Measurements from ENCODE around the gene ZCCHC24.

Gene ZCCHC24

GRCh38 chr10:79398642-79399041 lies 46.8 kb downstream of the ZCCHC24 start:
- peaks cover 4% of the 10 kb centered on the region; the same call in 1 of the 2 replicates for H3K27me3 ChIP-seq (ENCODE audit: control insufficient read depth, low read length)
- H3K9me2 ChIP-seq (replicated peaks; ENCODE audit: control insufficient read depth, low read length): no peaks in the 10 kb centered on the region
- H3K4me2 ChIP-seq (ENCODE audit: low read length): no peak overlapping the region
- H3K9me3 ChIP-seq (ENCODE audit: control insufficient read depth, insufficient read depth, low read length): no peaks in the 10 kb centered on the region
- no peaks in the 10 kb centered on the region for H3F3A ChIP-seq (ENCODE audit: control insufficient read depth, insufficient read depth)
- TF ChIP-seq, protein P1, sequence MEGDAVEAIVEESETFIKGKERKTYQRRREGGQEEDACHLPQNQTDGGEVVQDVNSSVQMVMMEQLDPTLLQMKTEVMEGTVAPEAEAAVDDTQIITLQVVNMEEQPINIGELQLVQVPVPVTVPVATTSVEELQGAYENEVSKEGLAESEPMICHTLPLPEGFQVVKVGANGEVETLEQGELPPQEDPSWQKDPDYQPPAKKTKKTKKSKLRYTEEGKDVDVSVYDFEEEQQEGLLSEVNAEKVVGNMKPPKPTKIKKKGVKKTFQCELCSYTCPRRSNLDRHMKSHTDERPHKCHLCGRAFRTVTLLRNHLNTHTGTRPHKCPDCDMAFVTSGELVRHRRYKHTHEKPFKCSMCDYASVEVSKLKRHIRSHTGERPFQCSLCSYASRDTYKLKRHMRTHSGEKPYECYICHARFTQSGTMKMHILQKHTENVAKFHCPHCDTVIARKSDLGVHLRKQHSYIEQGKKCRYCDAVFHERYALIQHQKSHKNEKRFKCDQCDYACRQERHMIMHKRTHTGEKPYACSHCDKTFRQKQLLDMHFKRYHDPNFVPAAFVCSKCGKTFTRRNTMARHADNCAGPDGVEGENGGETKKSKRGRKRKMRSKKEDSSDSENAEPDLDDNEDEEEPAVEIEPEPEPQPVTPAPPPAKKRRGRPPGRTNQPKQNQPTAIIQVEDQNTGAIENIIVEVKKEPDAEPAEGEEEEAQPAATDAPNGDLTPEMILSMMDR (IDR thresholded peaks at IDR 0.05; ENCODE audit: low read depth, low read length, poor library complexity, severe bottlenecking): no peak
- TF ChIP-seq EZH2phosphoT487 (IDR thresholded peaks at IDR 0.05; ENCODE audit: borderline replicate concordance, low read length): no peak
- no peak overlapping the region for H3K27ac ChIP-seq (ENCODE audit: low read depth, low read length)
- H4K20me1 ChIP-seq (ENCODE audit: control insufficient read depth, insufficient read depth, low read depth, low read length): no peaks in the 10 kb centered on the region
- no peaks in the 10 kb centered on the region for H3K36me3 ChIP-seq (ENCODE audit: control insufficient read depth, low read length)
- H3K4me3 ChIP-seq (ENCODE audit: low read length): no peak overlapping the region
- no peaks in the 10 kb centered on the region for H3K79me2 ChIP-seq (ENCODE audit: control insufficient read depth, low read length)
- no peaks in the 10 kb centered on the region for H3K4me1 ChIP-seq (ENCODE audit: control insufficient read depth, low read length)

GRCh38 chr10:79397575-79398303 lies 47.7 kb downstream of the ZCCHC24 start:
- H3K36me3 ChIP-seq (ENCODE audit: control insufficient read depth, low read length): no peaks in the 10 kb centered on the region
- no peak for TF ChIP-seq EZH2phosphoT487 (IDR thresholded peaks at IDR 0.05; ENCODE audit: borderline replicate concordance, low read length)
- TF ChIP-seq, protein P1 (IDR thresholded peaks at IDR 0.05; ENCODE audit: low read depth, low read length, poor library complexity, severe bottlenecking): no peak
- H3K4me3 ChIP-seq (ENCODE audit: low read length): no peak overlapping the region
- H3K79me2 ChIP-seq (ENCODE audit: control insufficient read depth, low read length): no peaks in the 10 kb centered on the region
- H3K9me3 ChIP-seq (ENCODE audit: control insufficient read depth, insufficient read depth, low read length): no peaks in the 10 kb centered on the region
- peaks cover 9% of the 10 kb centered on the region; the same call in 1 of the 2 replicates for H3K27me3 ChIP-seq (ENCODE audit: control insufficient read depth, low read length)
- H3K9me2 ChIP-seq (replicated peaks; ENCODE audit: control insufficient read depth, low read length): no peaks in the 10 kb centered on the region
- H3K27ac ChIP-seq (ENCODE audit: low read depth, low read length): no peak overlapping the region
- no peak overlapping the region for H3K4me2 ChIP-seq (ENCODE audit: low read length)
- H3F3A ChIP-seq (ENCODE audit: control insufficient read depth, insufficient read depth): no peaks in the 10 kb centered on the region
- no peaks in the 10 kb centered on the region for H3K4me1 ChIP-seq (ENCODE audit: control insufficient read depth, low read length)
- H4K20me1 ChIP-seq (ENCODE audit: control insufficient read depth, insufficient read depth, low read depth, low read length): no peaks in the 10 kb centered on the region

- TF ChIP-seq EZH2phosphoT487 (IDR thresholded peaks at IDR 0.05; ENCODE audit: borderline replicate concordance, low read length): no peak
- no peak overlapping the region for H3K27ac ChIP-seq (ENCODE audit: low read depth, low read length)
- no peaks in the 10 kb centered on the region for H3K4me1 ChIP-seq (ENCODE audit: control insufficient read depth, low read length)
Measured at GRCh38 chr10:79397051-79397450, 48.4 kb downstream of the ZCCHC24 start.

DNA sequence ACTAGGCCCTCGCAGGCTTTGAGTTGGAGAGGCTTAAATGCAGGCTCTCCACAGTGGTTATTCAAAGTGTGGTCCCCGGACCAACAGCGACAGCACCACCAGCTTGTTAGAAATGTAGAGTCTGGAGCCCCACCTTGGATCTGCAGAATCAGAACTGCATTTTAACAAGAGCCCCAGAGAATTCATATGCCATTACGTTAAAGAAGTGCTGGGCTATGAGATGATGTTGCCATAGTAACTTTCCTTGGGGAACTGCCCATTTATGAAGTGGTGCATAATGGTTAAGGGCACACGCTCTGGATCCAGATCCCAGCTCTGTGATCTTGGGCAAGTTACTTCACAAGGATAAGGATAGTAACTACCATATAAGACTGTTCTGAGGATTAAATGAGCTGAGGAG lies 48.9 kb downstream of the ZCCHC24 start:
- peaks cover 9% of the 10 kb centered on the region; the same call in 1 of the 2 replicates for H3K27me3 ChIP-seq (ENCODE audit: control insufficient read depth, low read length)
- H3K27ac ChIP-seq (ENCODE audit: low read depth, low read length): no peak overlapping the region
- no peaks in the 10 kb centered on the region for H3K36me3 ChIP-seq (ENCODE audit: control insufficient read depth, low read length)
- no peak overlapping the region for H3K4me2 ChIP-seq (ENCODE audit: low read length)
- H3K9me3 ChIP-seq (ENCODE audit: control insufficient read depth, insufficient read depth, low read length): no peaks in the 10 kb centered on the region
- no peak overlapping the region for H3K4me3 ChIP-seq (ENCODE audit: low read length)
- no peak for TF ChIP-seq EZH2phosphoT487 (IDR thresholded peaks at IDR 0.05; ENCODE audit: borderline replicate concordance, low read length)
- TF ChIP-seq, protein P1 (IDR thresholded peaks at IDR 0.05; ENCODE audit: low read depth, low read length, poor library complexity, severe bottlenecking): no peak
- H3K9me2 ChIP-seq (replicated peaks; ENCODE audit: control insufficient read depth, low read length): no peaks in the 10 kb centered on the region
- no peaks in the 10 kb centered on the region for H3F3A ChIP-seq (ENCODE audit: control insufficient read depth, insufficient read depth)
- no peaks in the 10 kb centered on the region for H4K20me1 ChIP-seq (ENCODE audit: control insufficient read depth, insufficient read depth, low read depth, low read length)
- no peaks in the 10 kb centered on the region for H3K4me1 ChIP-seq (ENCODE audit: control insufficient read depth, low read length)
- no peaks in the 10 kb centered on the region for H3K79me2 ChIP-seq (ENCODE audit: control insufficient read depth, low read length)

More at GRCh38 chr10:79397051-79397450, 48.4 kb downstream of the ZCCHC24 start:
- no peaks in the 10 kb centered on the region for H3K36me3 ChIP-seq (ENCODE audit: control insufficient read depth, low read length)
- peaks cover 9% of the 10 kb centered on the region; the same call in 1 of the 2 replicates for H3K27me3 ChIP-seq (ENCODE audit: control insufficient read depth, low read length)
- no peak overlapping the region for H3K4me3 ChIP-seq (ENCODE audit: low read length)
- H3K79me2 ChIP-seq (ENCODE audit: control insufficient read depth, low read length): no peaks in the 10 kb centered on the region
- no peaks in the 10 kb centered on the region for H3F3A ChIP-seq (ENCODE audit: control insufficient read depth, insufficient read depth)
- H3K4me2 ChIP-seq (ENCODE audit: low read length): no peak overlapping the region
- H4K20me1 ChIP-seq (ENCODE audit: control insufficient read depth, insufficient read depth, low read depth, low read length): no peaks in the 10 kb centered on the region
- no peaks in the 10 kb centered on the region for H3K9me2 ChIP-seq (replicated peaks; ENCODE audit: control insufficient read depth, low read length)
- H3K9me3 ChIP-seq (ENCODE audit: control insufficient read depth, insufficient read depth, low read length): no peaks in the 10 kb centered on the region

Data from DOHH2 (cell line).